Activated CD4-positive, CD25-positive, alpha-beta regulatory T cell treated with anti-CD3 and anti-CD28 coated beads, Interleukin-2, amount 50 U/mL, for 72 hours (primary cell): ENCODE measurements around the gene CFAP52.
A peak's percentile ranks its signal among the peaks of the same experiment; 100 is the strongest.
"Not testable (repeated sequence)": the region's sequence is repeated elsewhere in the genome, so short reads cannot be mapped to it uniquely, and the experiment has no call there.

Source experiments
- DNase-seq: peaks from one replicate; pipeline ENCODE4 v3.0.0; 2021

The CFAP52 gene

GRCh38 chr17:9575381-9576101, 901 bp upstream of the CFAP52 start, which contains the start of gene STX8:
STX8 (minus strand) TSS chr17:9575820; CDS start chr17:9575808, 12 bp downstream.
- peak; percentile 86 for DNase-seq

- DNase-seq: no peak
These were observed 899 bp downstream of the CFAP52 start for GRCh38 chr17:9577373-9577709.

GRCh38 chr17:9587969-9588656, 11.7 kb downstream of the CFAP52 start:
- DNase-seq: no peak

- DNase-seq: no peak
These were observed 17.6 kb downstream of the CFAP52 start for GRCh38 chr17:9594065-9594464.

- DNase-seq: not testable (repeated sequence)
These were observed 21.2 kb downstream of the CFAP52 start for GRCh38 chr17:9597638-9598037.

GRCh38 chr17:9598661-9599060, 22.2 kb downstream of the CFAP52 start:
- DNase-seq: no peak

- DNase-seq: not testable (repeated sequence)
These were observed 28.1 kb downstream of the CFAP52 start for GRCh38 chr17:9604583-9604982.

- no peak for DNase-seq
These were observed 30.0 kb downstream of the CFAP52 start for GRCh38 chr17:9606453-9606852.

- not testable (repeated sequence) for DNase-seq
These were observed 30.6 kb downstream of the CFAP52 start for GRCh38 chr17:9607058-9607457.

GRCh38 chr17:9611557-9611956, 35.1 kb downstream of the CFAP52 start:
- no peak for DNase-seq

GRCh38 chr17:9612006-9612405, 35.6 kb downstream of the CFAP52 start:
- no peak for DNase-seq

- no peak for DNase-seq
These were observed 39.0 kb downstream of the CFAP52 start for GRCh38 chr17:9615486-9615885.

- no peak for DNase-seq
These were observed 46.5 kb downstream of the CFAP52 start for GRCh38 chr17:9622961-9623360.

- DNase-seq: no peak
These were observed 52.1 kb downstream of the CFAP52 start for GRCh38 chr17:9628509-9628908.

- DNase-seq: no peak
These were observed 56.3 kb downstream of the CFAP52 start for GRCh38 chr17:9632741-9633140.

GRCh38 chr17:9635340-9635739, 58.9 kb downstream of the CFAP52 start:
- DNase-seq: no peak

- DNase-seq: no peak
These were observed 60.1 kb downstream of the CFAP52 start for GRCh38 chr17:9636501-9636900.

GRCh38 chr17:9640388-9640787, 63.9 kb downstream of the CFAP52 start:
- DNase-seq: not testable (repeated sequence)

GRCh38 chr17:9643611-9644010, 67.2 kb downstream of the CFAP52 start:
- no peak for DNase-seq

GRCh38 chr17:9644910-9645751, 68.7 kb downstream of the CFAP52 start, which contains the start of gene USP43:
USP43 (plus strand) TSS chr17:9645517; CDS start chr17:9645633, 116 bp downstream.
- no peak for DNase-seq

GRCh38 chr17:9645851-9646545, 69.6 kb downstream of the CFAP52 start:
- peak; percentile 29 for DNase-seq

- no peak for DNase-seq
These were observed 70.1 kb downstream of the CFAP52 start for GRCh38 chr17:9646546-9646885.

- no peak for DNase-seq
These were observed 70.6 kb downstream of the CFAP52 start for GRCh38 chr17:9647014-9647413.
